Rectal smooth muscle tissue (tissue), 1 donor: ENCODE data around the gene CXCR4.
"Not testable (repeated sequence)": the region's sequence is repeated elsewhere in the genome, so short reads cannot be mapped to it uniquely, and the experiment has no call there.

Experiments used
- H3K27ac ChIP-seq: one replicate; pipeline ENCODE4 v1.7.0; 2013; ENCODE audit warnings: low read depth, low read length, inconsistent platforms
- H3K27me3 ChIP-seq: one replicate; pipeline ENCODE4 v1.7.0; 2013; ENCODE audit warnings: low read length; ENCODE audit not compliant: control insufficient read depth, insufficient read depth
- H3K36me3 ChIP-seq: one replicate; pipeline ENCODE4 v1.7.0; 2013; ENCODE audit warnings: low read length; ENCODE audit not compliant: control insufficient read depth, insufficient read depth
- H3K4me1 ChIP-seq: one replicate; pipeline ENCODE4 v1.7.0; 2013; ENCODE audit warnings: low read length; ENCODE audit not compliant: control insufficient read depth, insufficient read depth
- H3K4me3 ChIP-seq: one replicate; pipeline ENCODE4 v1.7.0; 2013; ENCODE audit warnings: low read length
- H3K9ac ChIP-seq: one replicate; pipeline ENCODE4 v1.7.0; 2013; ENCODE audit warnings: low read length

Gene CXCR4

GRCh38 chr2:136106505-136106904 is 11.4 kb downstream of the CXCR4 start:
- Histone ChIP-seq H3K36me3 (no peaks in the 10 kb centered on the region), H3K9ac (no peak overlapping the region), H3K27ac (no peak overlapping the region), H3K4me1 (no peaks in the 10 kb centered on the region), H3K4me3 (no peak overlapping the region), H3K27me3 (no peaks in the 10 kb centered on the region)

GRCh38 chr2:136104977-136105376 is 13.0 kb downstream of the CXCR4 start:
- H3K27ac ChIP-seq, result no peak overlapping the region
- no peaks in the 10 kb centered on the region for H3K4me1 ChIP-seq
- no peaks in the 10 kb centered on the region for H3K27me3 ChIP-seq
- no peak overlapping the region for H3K9ac ChIP-seq
- no peak overlapping the region for H3K4me3 ChIP-seq
- no peaks in the 10 kb centered on the region for H3K36me3 ChIP-seq

GRCh38 chr2:136101042-136101441 is 16.9 kb downstream of the CXCR4 start:
- no peak overlapping the region for H3K27ac ChIP-seq
- H3K4me3 ChIP-seq, result no peak overlapping the region
- H3K9ac ChIP-seq, result no peak overlapping the region
- H3K36me3 ChIP-seq, result no peaks in the 10 kb centered on the region
- H3K27me3 ChIP-seq, result no peaks in the 10 kb centered on the region
- H3K4me1 ChIP-seq, result no peaks in the 10 kb centered on the region

GRCh38 chr2:136098441-136098840 is 19.5 kb downstream of the CXCR4 start:
- Histone ChIP-seq H3K27ac (no peak overlapping the region), H3K36me3 (no peaks in the 10 kb centered on the region), H3K4me3 (no peak overlapping the region), H3K27me3 (no peaks in the 10 kb centered on the region), H3K9ac (no peak overlapping the region), H3K4me1 (no peaks in the 10 kb centered on the region)

- no peaks in the 10 kb centered on the region for H3K27me3 ChIP-seq
- no peaks in the 10 kb centered on the region for H3K36me3 ChIP-seq
- H3K9ac ChIP-seq, result no peak overlapping the region
- H3K4me3 ChIP-seq, result no peak overlapping the region
- no peaks in the 10 kb centered on the region for H3K4me1 ChIP-seq
- no peak overlapping the region for H3K27ac ChIP-seq
These were observed 24.4 kb downstream of the CXCR4 start for GRCh38 chr2:136093583-136093982.

GRCh38 chr2:136091899-136092298 is 26.1 kb downstream of the CXCR4 start:
- no peaks in the 10 kb centered on the region for H3K4me1 ChIP-seq

GRCh38 chr2:136087901-136088460 is 30.0 kb downstream of the CXCR4 start:
- not testable (repeated sequence) for H3K27me3 ChIP-seq, H3K4me1 ChIP-seq, H3K9ac ChIP-seq, H3K27ac ChIP-seq, H3K36me3 ChIP-seq, H3K4me3 ChIP-seq

More at GRCh38 chr2:136091899-136092298, 26.1 kb downstream of the CXCR4 start:
- Histone ChIP-seq H3K36me3 (no peaks in the 10 kb centered on the region), H3K4me3 (no peak overlapping the region), H3K27ac (no peak overlapping the region), H3K9ac (no peak overlapping the region), H3K27me3 (no peaks in the 10 kb centered on the region)

- Histone ChIP-seq H3K27ac (no peak overlapping the region), H3K36me3 (no peaks in the 10 kb centered on the region), H3K9ac (no peak overlapping the region), H3K4me3 (no peak overlapping the region), H3K27me3 (no peaks in the 10 kb centered on the region), H3K4me1 (no peaks in the 10 kb centered on the region)
These were observed 31.5 kb downstream of the CXCR4 start for GRCh38 chr2:136086253-136087016.

GRCh38 chr2:136085453-136086209 is 32.3 kb downstream of the CXCR4 start:
- Histone ChIP-seq H3K4me1 (no peaks in the 10 kb centered on the region), H3K36me3 (no peaks in the 10 kb centered on the region), H3K27ac (no peak overlapping the region), H3K27me3 (no peaks in the 10 kb centered on the region), H3K4me3 (no peak overlapping the region), H3K9ac (no peak overlapping the region)

GRCh38 chr2:136081582-136082210 is 36.3 kb downstream of the CXCR4 start:
- no peak overlapping the region for H3K9ac ChIP-seq
- H3K27me3 ChIP-seq, result no peaks in the 10 kb centered on the region
- H3K36me3 ChIP-seq, result no peaks in the 10 kb centered on the region

GRCh38 chr2:136080114-136080513 is 37.8 kb downstream of the CXCR4 start:
- Histone ChIP-seq H3K36me3 (no peaks in the 10 kb centered on the region), H3K27me3 (no peaks in the 10 kb centered on the region), H3K27ac (no peak overlapping the region), H3K4me1 (no peaks in the 10 kb centered on the region), H3K9ac (no peak overlapping the region), H3K4me3 (no peak overlapping the region)

More at GRCh38 chr2:136081582-136082210, 36.3 kb downstream of the CXCR4 start:
- H3K27ac ChIP-seq, result no peak overlapping the region
- no peaks in the 10 kb centered on the region for H3K4me1 ChIP-seq
- no peak overlapping the region for H3K4me3 ChIP-seq

GRCh38 chr2:136077107-136077506 is 40.8 kb downstream of the CXCR4 start:
- Histone ChIP-seq H3K27ac (no peak overlapping the region), H3K4me1 (no peaks in the 10 kb centered on the region), H3K27me3 (no peaks in the 10 kb centered on the region), H3K9ac (no peak overlapping the region), H3K36me3 (no peaks in the 10 kb centered on the region), H3K4me3 (no peak overlapping the region)
